HG03469 (cell line): ENCODE measurements around the gene MPC1L.
"Not testable (repeated sequence)": the region's sequence is repeated elsewhere in the genome, so short reads cannot be mapped to it uniquely, and the experiment has no call there.

Source experiments
- ATAC-seq: cut with Tn5 transposase; IDR thresholded peaks from one replicate; pipeline ENCODE4 v1.9.1; 2021; ENCODE audit warnings: mild to moderate bottlenecking, moderate library complexity, moderate number of reproducible peaks; ENCODE audit not compliant: unreplicated experiment

The MPC1L gene

DNA sequence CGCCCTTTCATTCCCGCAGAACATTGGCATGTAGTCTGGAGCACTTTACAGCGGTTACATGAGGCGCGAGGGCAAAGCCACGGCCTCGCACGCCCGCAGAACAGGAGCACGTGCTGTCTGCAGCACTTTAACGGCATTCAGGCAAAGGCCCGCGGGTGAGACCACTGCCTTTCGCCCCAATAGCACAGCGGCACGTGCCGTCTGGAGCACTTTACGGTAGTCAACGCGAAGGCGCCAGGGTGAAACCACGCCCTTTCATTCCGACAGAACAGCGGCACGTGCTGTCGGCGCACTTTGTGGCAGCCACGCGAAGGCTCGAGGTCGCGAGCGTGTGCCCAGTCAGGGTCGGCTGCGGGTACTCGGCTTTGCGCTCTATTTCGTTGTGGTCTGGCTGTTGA lies at the start of gene MPC1L:
MPC1L (plus strand) TSS at position 290 of the 398 bp plus-strand sequence. CDS start 138 bp downstream, outside the sequence.
- ATAC-seq, result no peak

GRCh38 chrX:40573763-40574162 lies 49.5 kb upstream of the MPC1L start:
- ATAC-seq, result no peak

- not testable (repeated sequence) for ATAC-seq
Observed at GRCh38 chrX:40575411-40575810, 47.8 kb upstream of the MPC1L start.

- no peak for ATAC-seq
Observed at GRCh38 chrX:40576291-40576690, 46.9 kb upstream of the MPC1L start.

DNA sequence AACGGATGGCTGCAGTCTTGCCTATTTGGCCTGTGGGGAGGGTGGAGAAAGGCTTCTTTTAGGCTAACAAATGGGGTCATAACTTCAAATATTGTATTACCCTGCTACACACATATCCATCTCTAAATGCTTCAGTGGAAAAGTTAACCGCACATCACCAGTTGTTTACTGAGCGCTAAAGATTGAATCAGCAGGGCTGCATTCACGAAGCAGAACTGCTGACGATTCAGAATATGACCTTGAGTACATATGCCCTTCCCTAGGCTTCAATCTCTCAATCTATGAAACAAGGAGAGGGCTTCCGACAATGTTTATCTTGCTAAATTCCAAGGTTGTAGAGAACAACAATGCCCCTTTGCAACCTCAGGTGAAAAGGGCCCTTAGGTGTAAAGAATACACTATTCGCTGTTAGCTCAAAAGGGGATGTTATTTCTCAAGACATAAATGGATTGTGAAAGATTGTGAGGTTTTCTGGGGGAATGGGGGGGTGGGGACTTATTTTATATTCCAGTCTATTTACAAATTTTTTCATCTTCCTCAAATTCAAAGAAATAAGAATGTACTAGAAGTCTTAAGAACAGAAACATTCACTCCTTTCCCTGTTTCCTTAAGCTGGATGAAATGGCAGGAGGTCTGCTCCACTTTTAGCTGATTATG lies 45.1 kb upstream of the MPC1L start:
- ATAC-seq, result no peak

DNA sequence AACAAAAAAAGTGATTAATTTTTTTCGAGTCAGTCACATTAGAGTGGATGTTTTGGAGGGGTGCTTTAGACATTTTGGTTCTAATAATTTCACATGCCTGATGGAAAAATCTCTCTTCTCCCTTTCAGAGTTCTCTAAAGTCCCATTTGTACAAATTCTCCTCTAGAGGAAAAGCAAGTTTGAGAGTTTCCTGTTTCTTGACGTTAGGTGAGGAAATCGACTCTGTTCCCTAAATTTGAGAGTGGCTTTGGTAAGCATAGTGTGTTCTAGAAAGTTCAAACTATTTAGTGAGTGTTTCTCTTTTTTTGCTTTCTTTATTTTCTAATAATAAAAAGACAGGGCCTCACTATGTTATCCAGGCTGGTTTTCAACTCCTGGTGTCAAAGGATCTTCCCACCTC lies 44.1 kb upstream of the MPC1L start:
- no peak for ATAC-seq

DNA sequence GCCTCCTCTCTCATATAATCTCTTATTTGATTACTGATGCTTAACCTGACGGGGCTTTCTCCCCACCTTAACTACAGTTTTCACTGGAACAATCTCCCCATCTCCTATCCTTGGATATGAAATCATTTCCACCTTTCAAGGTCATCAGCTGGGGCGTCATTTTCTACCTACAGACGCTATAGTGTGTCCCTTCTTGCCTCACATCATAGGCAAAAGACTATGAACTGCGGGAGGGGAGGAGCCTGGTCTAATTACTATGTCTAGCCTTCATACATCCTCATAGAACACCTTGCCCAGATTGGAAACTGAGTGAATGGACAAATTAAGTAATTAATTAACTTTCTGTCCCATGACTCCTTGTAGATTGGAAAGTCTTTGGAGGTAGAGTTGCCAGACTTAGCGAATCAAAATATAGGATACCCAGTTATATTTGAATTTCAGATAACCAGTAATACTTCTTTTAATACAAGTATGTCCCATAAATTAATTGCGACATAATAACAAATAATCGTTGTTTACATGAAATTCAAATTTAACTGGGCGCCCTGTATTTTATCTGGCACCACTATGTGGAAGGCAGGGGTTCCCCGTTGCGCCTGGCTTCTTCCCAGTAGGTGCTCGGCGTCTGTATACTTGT lies 43.2 kb upstream of the MPC1L start:
- ATAC-seq, result peak; percentile 21

DNA sequence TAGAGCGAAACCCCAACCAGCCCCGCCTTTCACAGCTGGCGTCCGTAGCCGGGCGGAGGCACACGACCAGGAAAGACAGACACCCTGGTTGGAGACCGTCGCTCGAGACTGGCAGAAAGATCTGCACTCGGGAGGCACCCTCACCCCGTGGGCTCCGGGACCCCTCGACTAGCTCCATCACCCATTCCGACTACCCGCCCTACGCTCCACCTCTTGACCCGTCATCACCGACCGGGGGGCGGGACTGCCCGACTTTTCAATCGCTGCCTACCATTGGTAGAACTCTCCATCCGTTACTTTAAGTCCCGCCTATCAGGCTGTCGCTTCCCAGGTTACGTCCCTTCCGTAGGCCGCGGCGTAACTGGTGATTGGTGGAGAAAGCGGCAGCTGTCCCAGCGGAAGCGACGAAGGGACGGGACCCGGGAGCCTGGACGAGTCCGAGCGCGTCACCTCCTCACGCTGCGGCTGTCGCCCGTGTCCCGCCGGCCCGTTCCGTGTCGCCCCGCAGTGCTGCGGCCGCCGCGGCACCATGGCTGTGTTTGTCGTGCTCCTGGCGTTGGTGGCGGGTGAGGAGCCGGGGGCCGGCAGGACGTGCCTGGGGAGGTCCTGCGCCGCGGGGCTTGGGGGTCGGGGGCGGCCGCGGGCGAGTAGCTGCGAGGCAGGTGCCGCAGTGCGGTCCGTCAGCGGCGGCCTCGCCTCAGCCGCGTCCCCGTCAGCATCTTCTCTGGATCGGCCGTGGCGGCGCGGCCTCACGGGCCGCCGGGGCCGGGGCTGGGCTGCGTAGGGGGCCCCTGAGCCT lies 42.5 kb upstream of the MPC1L start, which contains the start of gene ATP6AP2:
ATP6AP2 (plus strand) TSS at position 434 of the 799 bp plus-strand sequence; CDS start at position 530, 96 bp downstream.
- peak; percentile 95 for ATAC-seq

GRCh38 chrX:40581336-40581920 lies 41.8 kb upstream of the MPC1L start:
- ATAC-seq, result no peak

DNA sequence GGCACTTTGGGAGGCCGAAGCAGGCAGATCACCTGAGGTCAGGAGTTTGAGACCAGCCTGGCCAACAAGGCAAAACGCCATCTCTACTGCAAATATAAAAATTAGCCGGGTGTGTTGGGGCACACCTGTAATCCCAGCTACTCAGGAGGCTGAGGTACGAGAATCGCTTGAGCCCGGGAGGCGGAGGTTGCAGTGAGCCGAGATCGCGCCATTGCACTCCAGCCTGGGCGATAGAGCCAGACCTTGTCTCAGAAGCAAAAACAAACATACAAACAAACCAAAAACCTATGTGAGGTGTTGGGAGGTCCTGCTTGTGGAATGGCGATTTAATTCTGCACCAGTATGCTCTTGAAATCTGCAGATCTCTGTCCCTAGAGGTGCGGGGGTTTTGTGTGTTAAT lies 41.0 kb upstream of the MPC1L start:
- ATAC-seq, result not testable (repeated sequence)

DNA sequence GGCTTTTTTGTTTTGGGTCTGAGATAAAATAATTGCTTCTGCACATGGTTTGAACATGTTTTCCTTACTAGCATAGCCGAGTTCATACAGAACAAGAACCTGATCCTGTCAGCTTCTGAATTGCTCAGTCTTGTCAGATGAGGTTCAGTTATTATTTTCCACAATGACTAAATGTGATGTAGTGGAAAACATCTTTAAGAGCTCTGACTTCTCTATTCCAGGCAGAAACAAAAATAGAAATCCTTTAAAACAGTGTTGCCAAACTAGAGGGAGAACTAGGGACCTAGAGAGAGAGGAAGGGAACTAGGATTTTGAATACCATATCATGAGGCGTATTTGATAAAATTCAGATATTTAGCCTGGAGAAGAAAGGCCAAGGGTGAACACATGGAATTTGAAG lies 40.4 kb upstream of the MPC1L start:
- no peak for ATAC-seq

DNA sequence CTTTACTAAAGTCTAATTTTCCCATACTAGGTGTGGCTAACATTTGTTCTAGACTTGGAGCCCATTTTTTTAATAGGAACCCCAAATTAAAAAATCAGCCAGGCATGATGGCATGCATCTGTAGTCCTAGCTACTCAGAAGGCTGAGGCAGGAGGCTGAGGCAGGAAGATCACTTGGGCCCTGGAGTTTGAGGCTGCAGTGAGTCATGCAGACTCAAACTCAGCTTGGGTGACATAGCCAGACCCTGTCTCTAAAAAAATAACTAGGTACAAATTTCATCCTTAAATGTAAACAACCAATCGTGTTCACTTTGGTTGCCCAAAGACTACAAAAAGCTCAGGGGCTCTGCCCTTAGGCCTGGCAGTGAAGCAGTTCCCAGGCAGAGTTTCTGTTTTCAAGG lies 35.6 kb upstream of the MPC1L start:
- ATAC-seq, result not testable (repeated sequence)

GRCh38 chrX:40589616-40590321 lies 33.5 kb upstream of the MPC1L start:
- not testable (repeated sequence) for ATAC-seq

DNA sequence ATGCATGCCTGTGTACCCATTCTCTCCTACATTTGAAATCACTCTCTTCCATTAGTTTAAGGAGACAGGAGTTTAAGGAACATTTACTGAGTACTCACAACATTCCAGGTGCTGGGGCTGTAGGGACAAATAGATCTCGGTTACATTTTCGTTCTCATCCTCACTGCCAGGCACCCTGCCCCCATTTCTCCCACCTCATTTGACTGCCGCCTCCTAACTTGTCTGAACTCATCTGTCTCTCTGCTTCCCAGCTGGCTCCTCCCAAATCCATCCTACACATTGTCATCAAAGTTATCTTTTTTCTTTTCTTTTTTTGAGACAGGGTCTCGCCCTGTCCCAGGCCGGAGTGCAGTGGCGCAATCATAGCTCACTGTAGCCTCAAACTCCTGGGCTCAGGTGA lies 19.8 kb upstream of the MPC1L start:
- ATAC-seq, result no peak

- ATAC-seq, result no peak
Observed at GRCh38 chrX:40607381-40607780, 15.8 kb upstream of the MPC1L start.

DNA sequence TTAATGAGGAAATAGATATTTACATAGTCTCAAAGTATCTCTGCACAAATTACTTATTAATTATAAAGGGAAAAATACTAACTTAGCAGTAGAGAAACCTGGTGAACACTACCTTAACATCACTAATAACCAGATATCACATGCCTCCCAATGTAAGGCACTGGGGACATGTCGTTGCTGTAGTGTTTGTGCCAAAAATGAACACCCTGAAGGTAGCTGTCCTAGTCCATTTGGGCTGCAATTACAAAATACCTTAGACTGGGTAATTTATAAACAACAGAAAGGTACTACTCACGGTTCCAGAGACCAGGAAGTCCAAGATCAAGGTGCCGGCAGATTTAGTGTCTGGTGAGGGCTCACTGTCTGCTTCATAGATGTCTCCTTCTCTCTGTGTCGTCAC lies 10.7 kb upstream of the MPC1L start:
- ATAC-seq, result no peak

- no peak for ATAC-seq
Observed at GRCh38 chrX:40615976-40616375, 7.3 kb upstream of the MPC1L start.

DNA sequence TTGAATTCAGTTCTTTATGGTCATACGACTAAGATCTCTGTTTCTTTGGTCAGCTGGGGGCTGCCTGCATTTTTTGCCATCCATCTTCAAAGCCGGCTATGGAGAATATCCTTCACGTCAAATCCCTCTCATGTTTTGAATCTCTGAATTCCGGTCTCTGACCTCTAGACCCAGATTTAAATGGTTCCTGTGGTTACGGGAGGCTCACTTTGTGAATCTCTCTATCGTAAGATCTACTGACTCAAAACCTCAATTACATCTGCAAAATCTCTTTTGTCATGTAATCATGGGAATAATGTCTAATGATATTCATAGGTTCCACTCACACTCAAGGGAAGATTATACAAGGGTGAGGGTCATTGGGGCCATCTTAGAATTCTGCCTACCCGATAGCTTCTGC lies 5.7 kb upstream of the MPC1L start:
- ATAC-seq, result no peak

DNA sequence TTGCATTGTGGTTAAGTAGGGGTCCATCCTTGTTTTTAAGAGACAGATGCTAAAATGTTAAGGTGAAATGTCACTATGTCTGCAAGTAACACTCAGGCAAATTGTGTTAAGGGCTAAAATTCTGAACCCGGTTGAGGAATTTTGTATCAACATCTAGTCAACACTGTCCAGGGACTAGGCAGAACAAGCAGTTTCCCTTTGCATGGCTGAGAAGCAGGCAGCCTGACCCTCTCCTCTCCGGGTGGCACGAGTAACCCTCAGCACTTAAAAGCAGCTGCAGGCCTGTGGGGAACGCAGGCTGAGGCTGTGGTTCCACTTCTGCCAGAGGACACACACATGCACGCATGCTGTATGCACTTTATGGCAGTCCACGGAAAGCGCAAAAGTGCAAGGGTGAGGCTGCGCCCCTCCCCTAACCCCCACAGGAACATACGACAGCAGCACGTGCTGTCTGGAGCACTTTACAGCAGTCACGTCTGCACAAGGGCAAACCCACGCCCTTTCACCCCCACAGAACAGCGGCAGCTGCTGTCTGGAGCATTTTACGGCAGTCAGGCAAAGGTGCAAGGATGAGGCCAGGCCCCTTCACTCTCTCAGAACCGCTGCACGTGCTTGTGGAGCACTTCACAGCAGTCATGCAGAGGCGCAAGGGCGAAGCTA lies 619 bp upstream of the MPC1L start:
- ATAC-seq, result no peak

GRCh38 chrX:40623665-40624064 lies 437 bp downstream of the MPC1L start:
- no peak for ATAC-seq
